ENCODE results near the gene ENPP3. TPM values are rescaled to one million over a fixed set of nuclear protein-coding genes. Genes with fewer than 3 reads are reported as not detected.

The ENPP3 gene
- total and polyA plus RNA-seq, 7 donors = 0.14 to 5.9 (median 1.1) TPM

DNA sequence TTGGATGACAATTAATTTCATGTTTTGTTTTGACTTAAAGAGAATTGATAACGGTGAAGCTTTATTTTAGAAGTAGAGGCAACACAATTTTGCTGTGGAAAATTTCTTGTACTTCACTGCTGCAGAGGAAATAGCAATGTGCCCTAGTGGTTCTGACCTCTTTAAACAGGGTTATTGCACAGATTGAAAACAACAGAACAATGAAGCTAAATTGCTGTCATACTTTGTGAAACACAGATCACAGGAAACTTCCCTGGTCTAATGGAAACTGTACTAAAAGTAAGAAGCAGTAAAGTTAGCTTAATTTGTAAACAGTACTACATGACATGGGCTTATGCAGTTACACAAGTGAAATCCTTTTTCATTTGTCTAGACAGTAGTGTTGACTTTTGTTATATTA lies 32.8 kb downstream of the ENPP3 start:
- WGBS, 2 donors = 53 to 72% methylated on average over 1 of the region's 1 CpG
- intact Hi-C loops (cut with DNase I) = no loop called here
- Histone ChIP-seq H3K9me3 (no peaks in the 10 kb centered on the region), H3K4me1 (no peaks in the 10 kb centered on the region), H3K27ac (no peak overlapping the region), H3K4me3 (no peak overlapping the region), H3K36me3 (no peaks in the 10 kb centered on the region), H3K27me3 (no peaks in the 10 kb centered on the region)
- no peak for TF ChIP-seq EP300 (IDR thresholded peaks at IDR 0.05)
- DNase-seq = no peak

DNA sequence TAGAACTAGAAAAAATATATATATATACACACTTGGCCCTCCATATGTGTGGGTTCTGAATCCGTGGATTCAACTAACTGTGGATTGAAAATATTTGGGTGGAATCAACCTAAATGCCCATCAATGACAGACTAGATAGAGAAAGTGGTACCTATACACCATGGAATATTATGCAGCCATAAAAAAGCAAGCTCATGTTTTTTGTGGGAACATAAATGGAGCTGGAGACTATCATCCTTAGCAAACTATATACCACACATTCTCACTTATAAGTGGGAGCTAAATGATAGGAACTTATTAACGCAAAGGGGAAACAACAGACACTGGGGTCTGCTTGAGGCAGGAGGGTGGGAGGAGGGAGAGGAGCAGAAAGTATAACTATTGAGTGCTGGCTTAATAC lies 36.1 kb downstream of the ENPP3 start:
- intact Hi-C loops (cut with DNase I) = no loop called here
- Histone ChIP-seq H3K4me1 (no peaks in the 10 kb centered on the region), H3K27ac (no peak overlapping the region), H3K36me3 (no peaks in the 10 kb centered on the region), H3K27me3 (no peaks in the 10 kb centered on the region), H3K9me3 (no peaks in the 10 kb centered on the region), H3K4me3 (no peak overlapping the region)
- 93 to 96% methylated on average over 2 of the region's 2 CpGs for WGBS, 2 donors
- no peak for DNase-seq
- no peak for TF ChIP-seq POLR2AphosphoS5 (IDR thresholded peaks at IDR 0.05)
- no peak for TF ChIP-seq EP300 (IDR thresholded peaks at IDR 0.05)
- TF ChIP-seq POLR2A (IDR thresholded peaks at IDR 0.05) = no peak
- TF ChIP-seq, protein P1, sequence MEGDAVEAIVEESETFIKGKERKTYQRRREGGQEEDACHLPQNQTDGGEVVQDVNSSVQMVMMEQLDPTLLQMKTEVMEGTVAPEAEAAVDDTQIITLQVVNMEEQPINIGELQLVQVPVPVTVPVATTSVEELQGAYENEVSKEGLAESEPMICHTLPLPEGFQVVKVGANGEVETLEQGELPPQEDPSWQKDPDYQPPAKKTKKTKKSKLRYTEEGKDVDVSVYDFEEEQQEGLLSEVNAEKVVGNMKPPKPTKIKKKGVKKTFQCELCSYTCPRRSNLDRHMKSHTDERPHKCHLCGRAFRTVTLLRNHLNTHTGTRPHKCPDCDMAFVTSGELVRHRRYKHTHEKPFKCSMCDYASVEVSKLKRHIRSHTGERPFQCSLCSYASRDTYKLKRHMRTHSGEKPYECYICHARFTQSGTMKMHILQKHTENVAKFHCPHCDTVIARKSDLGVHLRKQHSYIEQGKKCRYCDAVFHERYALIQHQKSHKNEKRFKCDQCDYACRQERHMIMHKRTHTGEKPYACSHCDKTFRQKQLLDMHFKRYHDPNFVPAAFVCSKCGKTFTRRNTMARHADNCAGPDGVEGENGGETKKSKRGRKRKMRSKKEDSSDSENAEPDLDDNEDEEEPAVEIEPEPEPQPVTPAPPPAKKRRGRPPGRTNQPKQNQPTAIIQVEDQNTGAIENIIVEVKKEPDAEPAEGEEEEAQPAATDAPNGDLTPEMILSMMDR (IDR thresholded peaks at IDR 0.05) = no peak

DNA sequence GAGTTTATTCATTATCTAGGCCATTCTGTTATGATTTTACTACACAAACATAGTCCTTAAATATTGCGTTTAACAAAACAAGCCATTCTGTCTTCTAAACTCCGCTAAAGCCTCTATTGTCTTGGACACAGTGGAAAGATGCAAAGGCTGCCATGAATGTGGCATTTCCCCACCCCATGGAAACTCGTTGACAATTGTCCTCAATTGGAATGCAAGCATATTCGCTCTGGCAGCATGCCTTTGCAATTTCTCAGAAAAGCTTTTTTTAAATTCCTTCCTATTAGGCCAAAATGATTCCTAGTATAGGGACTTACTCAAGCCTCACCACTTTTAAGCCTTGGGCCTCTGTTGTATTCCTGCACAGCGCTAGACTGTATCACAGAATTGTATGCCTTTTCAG lies 41.3 kb downstream of the ENPP3 start:
- Histone ChIP-seq H3K27me3 (no peaks in the 10 kb centered on the region), H3K4me3 (no peak overlapping the region), H3K4me1 (no peaks in the 10 kb centered on the region), H3K27ac (no peak overlapping the region), H3K36me3 (no peaks in the 10 kb centered on the region), H3K9me3 (no peaks in the 10 kb centered on the region)
- intact Hi-C loops (cut with DNase I) = no loop called here
- TF ChIP-seq POLR2A (IDR thresholded peaks at IDR 0.05) (no peak), EP300 (IDR thresholded peaks at IDR 0.05) (no peak), POLR2AphosphoS5 (IDR thresholded peaks at IDR 0.05) (no peak)
- TF ChIP-seq, protein P1 (IDR thresholded peaks at IDR 0.05) = no peak
- no peak for DNase-seq
- 92 to 93% methylated on average over 5 of the region's 5 CpGs for WGBS, 2 donors

DNA sequence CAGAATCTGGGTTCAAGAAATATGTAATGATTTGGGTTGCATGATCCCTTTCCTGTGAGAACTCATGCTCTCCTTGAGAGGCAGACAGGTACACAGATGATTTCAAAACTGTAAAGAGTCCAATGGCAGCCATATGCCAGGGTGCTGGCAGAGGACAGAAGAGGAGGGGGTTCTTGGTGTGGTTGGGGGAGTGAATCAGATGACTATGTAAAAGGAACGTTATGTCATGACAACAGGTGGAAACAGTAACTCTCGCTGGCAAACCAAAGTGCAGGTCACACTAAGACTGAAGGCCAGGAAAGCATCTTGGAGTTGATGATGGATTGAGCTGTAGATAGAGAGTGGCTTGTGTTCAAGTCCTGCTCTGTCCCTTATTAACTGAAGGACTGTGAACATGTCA lies 43.8 kb downstream of the ENPP3 start:
- WGBS, 2 donors = 90 to 91% methylated on average over 2 of the region's 2 CpGs
- intact Hi-C loops (cut with DNase I) = no loop called here
- TF ChIP-seq, protein P1 (IDR thresholded peaks at IDR 0.05) = no peak
- TF ChIP-seq EP300 (IDR thresholded peaks at IDR 0.05) = no peak
- no peak for TF ChIP-seq POLR2AphosphoS5 (IDR thresholded peaks at IDR 0.05)
- no peak for TF ChIP-seq POLR2A (IDR thresholded peaks at IDR 0.05)
- H3K4me3 ChIP-seq = no peak overlapping the region
- no peaks in the 10 kb centered on the region for H3K36me3 ChIP-seq
- H3K27ac ChIP-seq = no peak overlapping the region
- no peaks in the 10 kb centered on the region for H3K4me1 ChIP-seq
- H3K27me3 ChIP-seq = no peaks in the 10 kb centered on the region
- H3K9me3 ChIP-seq = no peaks in the 10 kb centered on the region
- DNase-seq = no peak

DNA sequence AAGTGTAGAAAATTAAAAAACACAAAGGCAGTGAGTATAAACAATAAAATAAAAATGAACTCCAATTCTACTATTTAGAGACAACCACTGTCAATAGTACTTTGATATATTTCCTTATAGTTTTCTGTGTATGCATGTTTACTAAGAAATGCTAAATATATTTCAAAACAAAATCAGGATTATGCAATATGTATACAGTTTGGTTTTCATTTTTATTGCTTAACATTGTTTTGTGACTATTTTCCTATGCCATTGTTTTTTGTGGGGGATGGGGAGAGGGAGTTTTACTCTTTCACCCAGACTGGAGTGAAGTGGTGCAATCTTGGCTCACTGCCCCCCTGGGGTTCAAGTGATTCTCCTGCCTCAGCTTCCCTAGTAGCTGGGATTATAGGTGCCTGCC lies 44.5 kb downstream of the ENPP3 start:
- no peak for DNase-seq
- TF ChIP-seq, protein P1 (IDR thresholded peaks at IDR 0.05) = no peak
- no peak for TF ChIP-seq POLR2AphosphoS5 (IDR thresholded peaks at IDR 0.05)
- no peak for TF ChIP-seq POLR2A (IDR thresholded peaks at IDR 0.05)
- no peak for TF ChIP-seq EP300 (IDR thresholded peaks at IDR 0.05)
- Histone ChIP-seq H3K27me3 (no peaks in the 10 kb centered on the region), H3K36me3 (no peaks in the 10 kb centered on the region), H3K4me3 (no peak overlapping the region), H3K4me1 (no peaks in the 10 kb centered on the region), H3K9me3 (no peaks in the 10 kb centered on the region), H3K27ac (no peak overlapping the region)
- intact Hi-C loops (cut with DNase I) = no loop called here

Measured in sigmoid colon (tissue), 7 donors.